H1 (cell line): ENCODE data around the gene TUBA8. TPM values are rescaled to one million over a fixed set of nuclear protein-coding genes. Genes with fewer than 3 reads are reported as not detected.

Source experiments
- CHD2 ChIP-seq: IDR thresholded peaks from 2 replicates; pipeline ENCODE4 v1.6.1; 2012; ENCODE audit warnings: low read length, improper control_type of control experiment
- CTCF ChIP-seq, 3 experiments: IDR thresholded peaks; 1 replicate in 2 of 3; 2 replicates in 1 of 3; pipeline versions ENCODE4 v1.5.1 to v1.6.1; 2011; ENCODE audit warnings: low read length in 3 of 3, mild to moderate bottlenecking in 3 of 3, inconsistent platforms in 2 of 3, low read depth in 1 of 3, moderate library complexity in 1 of 3; ENCODE audit not compliant: insufficient read depth in 1 of 3; ENCODE audit errors: control extremely low read depth in 1 of 3
- E2F6 ChIP-seq: IDR thresholded peaks from 2 replicates; pipeline ENCODE4 v1.6.1; 2012; ENCODE audit warnings: inconsistent platforms
- MAFK ChIP-seq: IDR thresholded peaks from 2 replicates; pipeline ENCODE4 v1.6.1; 2012; ENCODE audit warnings: low read depth, mild to moderate bottlenecking, improper control_type of control experiment, low read length
- NRF1 ChIP-seq: IDR thresholded peaks from 2 replicates; pipeline ENCODE4 v1.6.1; 2011; ENCODE audit warnings: mild to moderate bottlenecking, low read depth, low read length, improper control_type of control experiment
- POU5F1 ChIP-seq: IDR thresholded peaks from 2 replicates; pipeline ENCODE4 v1.6.1; 2011; ENCODE audit warnings: low read depth, mild to moderate bottlenecking, low read length, moderate library complexity
- TCF12 ChIP-seq: IDR thresholded peaks from 2 replicates; pipeline ENCODE4 v1.6.1; 2011; ENCODE audit warnings: low read depth, mild to moderate bottlenecking, low read length
- USF2 ChIP-seq: IDR thresholded peaks from 2 replicates; pipeline ENCODE4 v1.6.1; 2011; ENCODE audit warnings: low read length, improper control_type of control experiment
- polyA plus RNA-seq, 7 experiments: library from polyadenylated mRNA; depleted of rRNA in 3 of 7; stranded (reverse) in 5 of 7; unstranded in 2 of 7; fragments of >200 nt in 5 of 7; fragments of 200-250 nt in 2 of 7; gene quantifications; 1 replicate in 5 of 7; 2 replicates in 1 of 7; 4 replicates in 1 of 7; pipeline versions ENCODE4 v1.2.1 to v1.2.3, GENCODE V29; 2011 to 2013; ENCODE audit warnings: missing spikeins in 2 of 7, mixed read lengths in 2 of 7
- total RNA-seq: library from RNA; stranded (reverse); fragmentation: NEBNext Ultra II Directional; extraction: Animal tissue kit (Norgen Biotek cat#: 25700); gene quantifications from 2 replicates; pipeline ENCODE4 v1.2.1, GENCODE V29; 2021

The TUBA8 gene
- total and polyA plus RNA-seq, 2 of the 8 experiments (the other 6 are each of a cell fraction or from before 2014, with no cell fraction given): 1.0 to 4.0 TPM

- TF ChIP-seq CTCF (IDR thresholded peaks at IDR 0.05; ENCODE audit: control extremely low read depth in 1 of 3, insufficient read depth in 1 of 3, low read depth in 1 of 3, low read length in 3 of 3) (no peak), MAFK (no peak), POU5F1 (no peak), E2F6 (no peak), CHD2 (no peak), TCF12 (no peak), NRF1 (no peak), USF2 (no peak)
These were observed 16.0 kb downstream of the TUBA8 start (continued) for GRCh38 chr22:18126606-18127005.
